ENCODE results near the gene HIVEP3.

Gene HIVEP3

GRCh38 chr1:41745022-41745421 is 173.7 kb downstream of the HIVEP3 start:
- POLR2A ChIA-PET = no interaction called here
- Histone ChIP-seq H3K4me3 (ENCODE audit: low read depth, low read length) (no peak overlapping the region), H3K36me3 (ENCODE audit: control insufficient read depth in 2 of 2, insufficient read depth in 1 of 2, low read length in 2 of 2) (no peaks in the 10 kb centered on the region), H3K9me3 (ENCODE audit: control insufficient read depth, insufficient read depth, low read depth, low read length) (no peaks in the 10 kb centered on the region), H3K27ac (ENCODE audit: extremely low read depth, low read depth, low read length) (no peak overlapping the region), H3K4me1 (ENCODE audit: control insufficient read depth, insufficient read depth, low read length) (no peaks in the 10 kb centered on the region)
- CTCF ChIA-PET = no interaction called here
- TF ChIP-seq ZXDB (tag by site-specific recombination; IDR thresholded peaks at IDR 0.05) = no peak
- TF ChIP-seq ZNF214 (tag by site-specific recombination; IDR thresholded peaks at IDR 0.05; ENCODE audit: borderline replicate concordance) = no peak
- TF ChIP-seq, protein P1, sequence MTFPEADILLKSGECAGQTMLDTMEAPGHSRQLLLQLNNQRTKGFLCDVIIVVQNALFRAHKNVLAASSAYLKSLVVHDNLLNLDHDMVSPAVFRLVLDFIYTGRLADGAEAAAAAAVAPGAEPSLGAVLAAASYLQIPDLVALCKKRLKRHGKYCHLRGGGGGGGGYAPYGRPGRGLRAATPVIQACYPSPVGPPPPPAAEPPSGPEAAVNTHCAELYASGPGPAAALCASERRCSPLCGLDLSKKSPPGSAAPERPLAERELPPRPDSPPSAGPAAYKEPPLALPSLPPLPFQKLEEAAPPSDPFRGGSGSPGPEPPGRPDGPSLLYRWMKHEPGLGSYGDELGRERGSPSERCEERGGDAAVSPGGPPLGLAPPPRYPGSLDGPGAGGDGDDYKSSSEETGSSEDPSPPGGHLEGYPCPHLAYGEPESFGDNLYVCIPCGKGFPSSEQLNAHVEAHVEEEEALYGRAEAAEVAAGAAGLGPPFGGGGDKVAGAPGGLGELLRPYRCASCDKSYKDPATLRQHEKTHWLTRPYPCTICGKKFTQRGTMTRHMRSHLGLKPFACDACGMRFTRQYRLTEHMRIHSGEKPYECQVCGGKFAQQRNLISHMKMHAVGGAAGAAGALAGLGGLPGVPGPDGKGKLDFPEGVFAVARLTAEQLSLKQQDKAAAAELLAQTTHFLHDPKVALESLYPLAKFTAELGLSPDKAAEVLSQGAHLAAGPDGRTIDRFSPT (tag by site-specific recombination; IDR thresholded peaks at IDR 0.05) = no peak
- no peak for TF ChIP-seq ZFP69B (tag by site-specific recombination; IDR thresholded peaks at IDR 0.05)
- TF ChIP-seq OVOL3 (tag by site-specific recombination; IDR thresholded peaks at IDR 0.05) = no peak
- TF ChIP-seq, protein P2, sequence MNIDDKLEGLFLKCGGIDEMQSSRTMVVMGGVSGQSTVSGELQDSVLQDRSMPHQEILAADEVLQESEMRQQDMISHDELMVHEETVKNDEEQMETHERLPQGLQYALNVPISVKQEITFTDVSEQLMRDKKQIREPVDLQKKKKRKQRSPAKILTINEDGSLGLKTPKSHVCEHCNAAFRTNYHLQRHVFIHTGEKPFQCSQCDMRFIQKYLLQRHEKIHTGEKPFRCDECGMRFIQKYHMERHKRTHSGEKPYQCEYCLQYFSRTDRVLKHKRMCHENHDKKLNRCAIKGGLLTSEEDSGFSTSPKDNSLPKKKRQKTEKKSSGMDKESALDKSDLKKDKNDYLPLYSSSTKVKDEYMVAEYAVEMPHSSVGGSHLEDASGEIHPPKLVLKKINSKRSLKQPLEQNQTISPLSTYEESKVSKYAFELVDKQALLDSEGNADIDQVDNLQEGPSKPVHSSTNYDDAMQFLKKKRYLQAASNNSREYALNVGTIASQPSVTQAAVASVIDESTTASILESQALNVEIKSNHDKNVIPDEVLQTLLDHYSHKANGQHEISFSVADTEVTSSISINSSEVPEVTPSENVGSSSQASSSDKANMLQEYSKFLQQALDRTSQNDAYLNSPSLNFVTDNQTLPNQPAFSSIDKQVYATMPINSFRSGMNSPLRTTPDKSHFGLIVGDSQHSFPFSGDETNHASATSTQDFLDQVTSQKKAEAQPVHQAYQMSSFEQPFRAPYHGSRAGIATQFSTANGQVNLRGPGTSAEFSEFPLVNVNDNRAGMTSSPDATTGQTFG (tag by site-specific recombination; IDR thresholded peaks at IDR 0.05; ENCODE audit: borderline replicate concordance) = no peak
- no peak for TF ChIP-seq ZBTB21 (tag by site-specific recombination; IDR thresholded peaks at IDR 0.05)
- no peak for TF ChIP-seq ZNF701 (tag by site-specific recombination; IDR thresholded peaks at IDR 0.05)
- TF ChIP-seq ZNF292 (tag by site-specific recombination; IDR thresholded peaks at IDR 0.05; ENCODE audit: borderline replicate concordance, low read depth) = no peak
- no peak for TF ChIP-seq PRDM4 (tag by site-specific recombination; IDR thresholded peaks at IDR 0.05)
- TF ChIP-seq ZNF138 (tag by site-specific recombination; IDR thresholded peaks at IDR 0.05; ENCODE audit: borderline replicate concordance) = no peak
- no peak for TF ChIP-seq ZNF274 (IDR thresholded peaks at IDR 0.05; ENCODE audit: low read length)
- no peak for TF ChIP-seq ZNF274 (tag by site-specific recombination; IDR thresholded peaks at IDR 0.05; ENCODE audit: borderline replicate concordance)
- TF ChIP-seq, protein P3, sequence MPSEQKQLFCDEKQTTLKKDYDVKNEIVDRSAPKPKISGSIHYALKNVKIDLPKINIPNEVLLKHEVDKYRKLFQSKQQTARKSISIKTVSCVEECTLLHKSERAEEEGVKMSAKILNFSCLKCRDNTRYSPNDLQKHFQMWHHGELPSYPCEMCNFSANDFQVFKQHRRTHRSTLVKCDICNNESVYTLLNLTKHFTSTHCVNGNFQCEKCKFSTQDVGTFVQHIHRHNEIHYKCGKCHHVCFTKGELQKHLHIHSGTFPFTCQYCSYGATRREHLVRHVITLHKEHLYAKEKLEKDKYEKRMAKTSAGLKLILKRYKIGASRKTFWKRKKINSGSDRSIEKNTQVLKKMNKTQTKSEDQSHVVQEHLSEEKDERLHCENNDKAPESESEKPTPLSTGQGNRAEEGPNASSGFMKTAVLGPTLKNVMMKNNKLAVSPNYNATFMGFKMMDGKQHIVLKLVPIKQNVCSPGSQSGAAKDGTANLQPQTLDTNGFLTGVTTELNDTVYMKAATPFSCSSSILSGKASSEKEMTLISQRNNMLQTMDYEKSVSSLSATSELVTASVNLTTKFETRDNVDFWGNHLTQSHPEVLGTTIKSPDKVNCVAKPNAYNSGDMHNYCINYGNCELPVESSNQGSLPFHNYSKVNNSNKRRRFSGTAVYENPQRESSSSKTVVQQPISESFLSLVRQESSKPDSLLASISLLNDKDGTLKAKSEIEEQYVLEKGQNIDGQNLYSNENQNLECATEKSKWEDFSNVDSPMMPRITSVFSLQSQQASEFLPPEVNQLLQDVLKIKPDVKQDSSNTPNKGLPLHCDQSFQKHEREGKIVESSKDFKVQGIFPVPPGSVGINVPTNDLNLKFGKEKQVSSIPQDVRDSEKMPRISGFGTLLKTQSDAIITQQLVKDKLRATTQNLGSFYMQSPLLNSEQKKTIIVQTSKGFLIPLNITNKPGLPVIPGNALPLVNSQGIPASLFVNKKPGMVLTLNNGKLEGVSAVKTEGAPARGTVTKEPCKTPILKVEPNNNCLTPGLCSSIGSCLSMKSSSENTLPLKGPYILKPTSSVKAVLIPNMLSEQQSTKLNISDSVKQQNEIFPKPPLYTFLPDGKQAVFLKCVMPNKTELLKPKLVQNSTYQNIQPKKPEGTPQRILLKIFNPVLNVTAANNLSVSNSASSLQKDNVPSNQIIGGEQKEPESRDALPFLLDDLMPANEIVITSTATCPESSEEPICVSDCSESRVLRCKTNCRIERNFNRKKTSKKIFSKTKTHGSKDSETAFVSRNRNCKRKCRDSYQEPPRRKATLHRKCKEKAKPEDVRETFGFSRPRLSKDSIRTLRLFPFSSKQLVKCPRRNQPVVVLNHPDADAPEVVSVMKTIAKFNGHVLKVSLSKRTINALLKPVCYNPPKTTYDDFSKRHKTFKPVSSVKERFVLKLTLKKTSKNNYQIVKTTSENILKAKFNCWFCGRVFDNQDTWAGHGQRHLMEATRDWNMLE (tag by site-specific recombination; conservative IDR thresholded peaks at IDR 0.05; ENCODE audit: low read depth) = no peak
- no peak for TF ChIP-seq MZF1 (tag by site-specific recombination; IDR thresholded peaks at IDR 0.05; ENCODE audit: borderline replicate concordance)
- no peak for TF ChIP-seq PRDM10 (tag by site-specific recombination; IDR thresholded peaks at IDR 0.05)
- no peak for TF ChIP-seq ZBTB1 (tag by site-specific recombination; IDR thresholded peaks at IDR 0.05)
- TF ChIP-seq ZNF747 (tag by site-specific recombination; IDR thresholded peaks at IDR 0.05) = no peak
- TF ChIP-seq KLF10 (tag by site-specific recombination; IDR thresholded peaks at IDR 0.05) = no peak
- no peak for TF ChIP-seq ZNF398 (tag by site-specific recombination; IDR thresholded peaks at IDR 0.05)

All from HEK293 (cell line).